GM12865 (cell line): ENCODE measurements around the gene MAT2A.

Source experiments
- DNase-seq: peaks from one replicate; pipeline ENCODE4 v3.0.0; 2010; ENCODE audit warnings: low read depth
- H3K4me3 ChIP-seq: 2 replicates; pipeline ENCODE4 v1.5.1; 2011; ENCODE audit warnings: mild to moderate bottlenecking, low read depth, low read length, control low read depth
- TF ChIP-seq, protein P1 (sequence below): IDR thresholded peaks from 2 replicates; pipeline ENCODE4 v1.5.1; 2011; ENCODE audit warnings: low read length, control low read depth, low read depth, inconsistent platforms; ENCODE audit not compliant: insufficient read depth; ENCODE audit errors: missing control alignments

The MAT2A gene

DNA sequence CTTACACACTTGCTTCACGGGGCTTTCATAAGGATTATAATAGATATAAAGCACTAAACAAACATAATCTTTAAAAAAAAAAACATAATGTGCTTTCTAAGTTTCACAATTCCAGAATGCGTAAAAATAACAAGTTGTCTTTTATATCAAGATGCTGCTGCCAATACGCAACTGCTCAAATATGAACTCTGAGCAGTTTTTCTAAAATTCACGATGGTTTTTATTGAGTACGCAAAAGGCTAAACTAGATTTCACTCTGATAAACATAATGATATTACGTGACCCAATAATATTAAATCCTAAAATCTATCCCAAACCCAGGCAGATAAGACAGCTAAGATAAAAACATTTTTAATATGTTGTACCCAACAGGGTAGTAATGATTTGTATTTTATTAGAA, 24.6 kb upstream of the MAT2A start:
- TF ChIP-seq, protein P1, sequence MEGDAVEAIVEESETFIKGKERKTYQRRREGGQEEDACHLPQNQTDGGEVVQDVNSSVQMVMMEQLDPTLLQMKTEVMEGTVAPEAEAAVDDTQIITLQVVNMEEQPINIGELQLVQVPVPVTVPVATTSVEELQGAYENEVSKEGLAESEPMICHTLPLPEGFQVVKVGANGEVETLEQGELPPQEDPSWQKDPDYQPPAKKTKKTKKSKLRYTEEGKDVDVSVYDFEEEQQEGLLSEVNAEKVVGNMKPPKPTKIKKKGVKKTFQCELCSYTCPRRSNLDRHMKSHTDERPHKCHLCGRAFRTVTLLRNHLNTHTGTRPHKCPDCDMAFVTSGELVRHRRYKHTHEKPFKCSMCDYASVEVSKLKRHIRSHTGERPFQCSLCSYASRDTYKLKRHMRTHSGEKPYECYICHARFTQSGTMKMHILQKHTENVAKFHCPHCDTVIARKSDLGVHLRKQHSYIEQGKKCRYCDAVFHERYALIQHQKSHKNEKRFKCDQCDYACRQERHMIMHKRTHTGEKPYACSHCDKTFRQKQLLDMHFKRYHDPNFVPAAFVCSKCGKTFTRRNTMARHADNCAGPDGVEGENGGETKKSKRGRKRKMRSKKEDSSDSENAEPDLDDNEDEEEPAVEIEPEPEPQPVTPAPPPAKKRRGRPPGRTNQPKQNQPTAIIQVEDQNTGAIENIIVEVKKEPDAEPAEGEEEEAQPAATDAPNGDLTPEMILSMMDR: no peak
- DNase-seq: no peak
- H3K4me3 ChIP-seq: no peak overlapping the region

DNA sequence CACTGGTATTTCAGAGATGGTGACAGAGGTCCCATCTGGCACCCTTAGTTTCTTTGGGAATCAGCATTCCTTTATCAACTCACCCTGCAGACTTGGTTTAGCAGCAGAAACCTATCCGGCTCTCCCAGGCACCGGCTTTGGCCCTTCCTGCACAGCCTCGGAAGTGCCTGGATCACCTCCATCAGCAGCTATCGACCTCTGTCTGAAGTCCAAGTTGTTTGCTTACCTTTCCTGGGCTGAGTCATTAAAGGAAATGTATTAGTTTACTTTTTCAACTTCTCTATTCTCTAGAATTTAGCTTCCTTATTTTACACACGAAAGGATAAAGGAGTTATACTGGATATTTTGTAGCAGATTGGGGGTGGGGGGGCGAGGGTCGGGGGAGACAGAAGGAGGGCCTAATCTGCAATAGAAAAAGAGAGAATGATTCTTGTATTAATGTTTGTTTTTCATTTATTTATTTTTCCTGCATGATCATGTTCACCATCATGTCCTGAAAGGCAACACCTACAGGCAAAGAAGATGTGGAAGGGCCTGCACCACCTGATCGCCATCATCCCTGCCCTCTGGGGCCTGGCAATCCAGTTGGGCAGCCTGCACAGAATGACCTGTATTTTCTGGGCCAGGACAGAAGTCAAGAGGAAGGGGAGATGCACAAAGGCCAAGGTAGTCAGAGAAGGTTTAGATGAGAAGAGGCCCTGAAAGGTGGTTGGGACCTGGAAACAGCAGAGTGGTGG, 22.1 kb upstream of the MAT2A start:
- TF ChIP-seq, protein P1: no peak
- H3K4me3 ChIP-seq: no peak overlapping the region
- no peak for DNase-seq

DNA sequence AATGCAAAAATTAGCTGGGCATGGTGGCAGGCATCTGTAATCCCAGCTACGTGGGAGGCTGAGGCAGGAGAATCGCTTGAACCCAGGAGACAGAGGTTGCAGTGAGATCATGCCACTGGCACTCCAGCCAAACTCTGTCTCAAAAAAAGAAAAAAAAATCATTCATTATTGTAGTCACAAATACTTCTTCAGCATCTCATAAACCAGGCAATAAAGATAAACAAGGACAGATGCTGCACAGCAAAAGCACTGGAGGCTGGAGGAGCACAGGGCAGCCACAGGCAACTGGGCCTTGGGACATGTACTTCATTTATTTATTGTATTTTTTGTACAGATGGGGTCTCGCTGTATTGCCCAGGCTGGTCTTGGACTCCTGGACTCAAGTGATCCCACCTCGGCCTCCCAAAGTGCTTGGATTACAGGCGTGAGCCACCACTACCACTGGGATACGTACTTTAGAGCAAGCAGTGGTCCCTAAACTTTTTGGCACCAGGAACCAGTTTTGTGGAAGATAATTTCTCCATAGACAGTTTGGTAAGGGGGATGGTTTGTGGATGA, 16.8 kb upstream of the MAT2A start:
- TF ChIP-seq, protein P1: no peak
- H3K4me3 ChIP-seq: no peak overlapping the region
- no peak for DNase-seq

DNA sequence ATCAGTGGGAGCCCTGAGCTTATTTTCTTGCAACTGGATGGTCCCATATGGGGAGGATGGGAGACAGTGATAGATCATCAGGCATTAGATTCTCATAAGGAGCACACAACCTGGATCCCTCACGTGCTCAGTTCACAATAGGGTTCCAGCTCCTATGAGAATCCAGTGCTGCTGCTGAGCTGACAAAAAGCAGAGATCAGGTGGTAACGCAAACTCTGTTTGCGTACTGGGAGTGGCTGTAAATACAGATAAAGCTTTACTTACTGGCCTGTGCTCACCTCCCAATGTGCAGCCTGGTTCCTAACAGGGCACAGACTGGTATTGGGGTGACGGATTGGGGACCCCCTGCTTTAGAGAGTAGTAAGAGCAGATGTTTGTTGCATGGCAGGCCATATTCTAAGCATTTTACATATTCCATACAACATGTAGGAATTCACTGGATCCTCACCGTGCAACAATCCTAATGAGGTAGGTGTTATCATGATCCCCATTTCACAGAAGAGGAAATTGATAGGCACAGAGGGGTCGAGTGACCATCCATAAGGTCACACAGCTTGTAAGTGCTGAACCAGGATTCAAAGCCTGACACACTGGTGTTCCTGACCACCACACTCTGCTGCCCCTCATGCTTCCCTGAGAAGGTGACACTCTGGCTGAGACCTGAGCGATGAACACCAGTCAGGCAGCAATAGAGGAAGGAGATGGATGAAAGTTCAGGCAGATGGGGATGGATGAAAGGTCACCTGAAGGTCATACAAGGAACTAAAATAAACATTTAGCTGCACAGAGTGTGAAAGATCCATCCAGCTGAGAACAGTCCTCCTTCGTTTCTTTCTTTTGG, 15.7 kb upstream of the MAT2A start:
- TF ChIP-seq, protein P1: no peak
- no peak for DNase-seq
- H3K4me3 ChIP-seq: no peak overlapping the region

DNA sequence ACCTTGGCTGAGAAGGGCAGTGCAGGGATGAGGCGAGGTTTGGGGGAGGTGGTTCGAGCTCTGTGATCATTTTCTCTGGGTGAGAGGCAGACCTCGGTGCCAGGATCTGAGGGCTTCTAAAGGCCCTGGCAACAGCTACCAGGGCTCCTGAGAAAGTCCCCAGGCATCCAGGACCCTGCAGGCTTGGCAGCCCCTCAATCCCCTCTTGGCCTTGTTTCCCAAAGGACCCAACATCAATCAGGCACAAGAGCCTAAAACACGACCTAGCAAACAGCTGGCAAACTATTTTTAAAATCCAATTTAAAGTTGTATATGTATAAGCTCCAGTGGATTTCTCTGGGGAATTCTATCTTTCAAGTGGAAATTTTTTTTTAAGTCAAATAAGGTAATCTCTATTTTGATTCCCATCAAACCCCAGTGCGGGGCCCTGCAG, 15.0 kb upstream of the MAT2A start:
- TF ChIP-seq, protein P1: no peak
- H3K4me3 ChIP-seq: no peak overlapping the region
- DNase-seq: no peak

DNA sequence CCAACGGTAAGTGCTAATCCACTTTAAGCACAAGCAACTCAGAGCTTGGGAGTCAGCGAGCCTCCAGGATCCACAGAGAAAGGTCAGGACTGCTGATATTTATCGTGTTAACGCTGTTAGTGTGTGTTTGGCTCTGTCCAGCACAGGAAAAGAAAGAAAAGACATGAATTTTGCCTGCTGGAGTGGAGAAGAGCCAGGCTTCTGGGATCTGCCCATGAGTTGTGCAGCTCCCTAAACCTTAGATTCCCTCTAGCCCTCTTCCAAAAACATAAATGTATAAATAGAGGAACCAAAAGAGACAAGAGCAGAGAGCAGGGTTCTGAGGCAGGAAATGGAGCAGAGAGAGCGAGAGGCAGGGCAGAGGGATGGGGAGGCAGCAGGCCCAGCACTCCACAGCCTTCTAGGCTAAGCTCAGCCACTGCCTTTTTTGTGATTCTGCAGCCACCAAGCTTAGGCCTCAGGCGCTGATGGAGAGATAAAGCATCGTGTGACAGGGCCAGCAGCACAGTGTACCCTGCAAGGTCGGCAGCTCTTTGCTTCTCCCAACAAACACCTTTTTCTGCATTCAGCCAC, 14.5 kb upstream of the MAT2A start:
- DNase-seq: no peak
- TF ChIP-seq, protein P1: no peak
- H3K4me3 ChIP-seq: no peak overlapping the region
